Measurements from ENCODE around the gene TSPAN18.

Gene TSPAN18

DNA sequence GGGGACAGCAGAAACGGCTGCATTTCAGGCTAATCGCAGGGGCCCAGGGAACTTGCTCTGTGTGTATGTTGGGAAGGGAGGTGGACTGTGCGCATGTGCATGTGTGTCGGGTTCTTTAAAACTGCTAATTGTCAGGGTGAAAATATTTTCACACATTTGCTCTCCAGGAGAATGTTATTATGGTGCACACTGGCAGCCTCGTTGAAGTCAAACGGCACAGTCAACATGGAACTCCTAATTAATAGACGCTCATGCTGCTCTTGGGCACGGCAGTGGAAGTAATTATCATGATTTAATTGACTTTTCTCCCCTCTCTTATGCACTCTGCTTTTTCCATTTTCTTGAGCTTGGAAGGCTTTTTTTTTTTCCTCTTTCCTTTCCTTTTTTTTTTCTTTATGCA, 92.6 kb downstream of the TSPAN18 start:
- Mint-ChIP-seq H3K27ac (no peak overlapping the region), H3K9me3 (no peaks in the 10 kb centered on the region), H3K4me1 (no peaks in the 10 kb centered on the region), H3K4me3 (no peak overlapping the region), H3K36me3 (peaks cover 12% of the 10 kb centered on the region), H3K27me3 (no peaks in the 10 kb centered on the region)

GRCh38 chr11:44822369-44822768, 95.6 kb downstream of the TSPAN18 start:
- H3K4me1 Mint-ChIP-seq, result no peaks in the 10 kb centered on the region
- no peaks in the 10 kb centered on the region for H3K27me3 Mint-ChIP-seq
- H3K27ac Mint-ChIP-seq, result no peak overlapping the region
- no peak overlapping the region for H3K4me3 Mint-ChIP-seq
- no peaks in the 10 kb centered on the region for H3K9me3 Mint-ChIP-seq
- H3K36me3 Mint-ChIP-seq, result peaks cover 7% of the 10 kb centered on the region

DNA sequence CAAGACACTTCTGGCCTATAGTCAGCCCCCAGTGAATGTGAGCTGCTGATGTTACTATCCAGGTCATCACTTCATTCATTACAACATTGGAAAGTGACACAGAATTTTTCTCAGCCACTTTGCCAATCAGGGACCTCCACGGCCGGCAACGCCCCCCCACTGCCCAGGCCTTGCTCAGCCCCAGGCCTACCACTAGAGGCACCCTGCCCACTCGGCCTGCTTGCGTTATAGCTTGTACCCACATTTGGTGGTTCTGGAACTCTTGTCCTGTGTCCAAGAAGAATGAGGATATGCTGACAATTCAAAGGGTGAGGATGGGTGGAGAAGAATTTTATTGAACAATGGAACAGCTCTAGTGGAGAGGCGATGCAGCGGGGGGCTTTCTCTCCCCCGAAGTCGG, 96.2 kb downstream of the TSPAN18 start:
- no peak overlapping the region for H3K4me3 Mint-ChIP-seq

DNA sequence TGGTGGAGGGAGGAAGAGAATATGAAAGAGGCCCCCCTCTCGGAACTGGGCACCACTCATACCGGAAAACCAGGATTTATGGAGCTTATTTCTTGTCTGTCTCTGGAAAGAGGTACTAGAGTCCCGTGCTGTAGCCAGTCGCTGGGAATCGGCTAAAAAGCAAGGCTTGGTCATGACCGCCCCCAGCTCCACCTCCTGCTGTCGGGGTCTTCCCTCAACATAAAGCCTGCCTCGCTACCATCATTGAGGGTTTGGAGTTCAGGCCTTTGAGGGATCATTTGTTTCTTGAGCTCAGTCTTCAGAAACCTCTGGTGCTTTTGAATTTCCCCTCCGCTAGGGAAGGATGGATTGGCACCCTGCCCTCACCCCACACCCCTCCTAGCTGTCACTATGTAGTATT, 97.1 kb downstream of the TSPAN18 start:
- no peaks in the 10 kb centered on the region for H3K27me3 Mint-ChIP-seq
- peaks cover 7% of the 10 kb centered on the region for H3K36me3 Mint-ChIP-seq
- H3K27ac Mint-ChIP-seq, result no peak overlapping the region
- H3K4me1 Mint-ChIP-seq, result peaks cover 3% of the 10 kb centered on the region
- no peak overlapping the region for H3K4me3 Mint-ChIP-seq
- H3K9me3 Mint-ChIP-seq, result no peaks in the 10 kb centered on the region

More for the DNA sequence above, 96.2 kb downstream of the TSPAN18 start:
- H3K36me3 Mint-ChIP-seq, result peaks cover 7% of the 10 kb centered on the region
- no peaks in the 10 kb centered on the region for H3K4me1 Mint-ChIP-seq
- no peaks in the 10 kb centered on the region for H3K9me3 Mint-ChIP-seq
- H3K27ac Mint-ChIP-seq, result no peak overlapping the region
- H3K27me3 Mint-ChIP-seq, result no peaks in the 10 kb centered on the region

- Mint-ChIP-seq H3K36me3 (peaks cover 7% of the 10 kb centered on the region), H3K4me1 (peaks cover 7% of the 10 kb centered on the region), H3K4me3 (no peak overlapping the region), H3K27ac (no peak overlapping the region), H3K27me3 (no peaks in the 10 kb centered on the region), H3K9me3 (no peaks in the 10 kb centered on the region)
These were observed 97.5 kb downstream of the TSPAN18 start for GRCh38 chr11:44824300-44824704.

DNA sequence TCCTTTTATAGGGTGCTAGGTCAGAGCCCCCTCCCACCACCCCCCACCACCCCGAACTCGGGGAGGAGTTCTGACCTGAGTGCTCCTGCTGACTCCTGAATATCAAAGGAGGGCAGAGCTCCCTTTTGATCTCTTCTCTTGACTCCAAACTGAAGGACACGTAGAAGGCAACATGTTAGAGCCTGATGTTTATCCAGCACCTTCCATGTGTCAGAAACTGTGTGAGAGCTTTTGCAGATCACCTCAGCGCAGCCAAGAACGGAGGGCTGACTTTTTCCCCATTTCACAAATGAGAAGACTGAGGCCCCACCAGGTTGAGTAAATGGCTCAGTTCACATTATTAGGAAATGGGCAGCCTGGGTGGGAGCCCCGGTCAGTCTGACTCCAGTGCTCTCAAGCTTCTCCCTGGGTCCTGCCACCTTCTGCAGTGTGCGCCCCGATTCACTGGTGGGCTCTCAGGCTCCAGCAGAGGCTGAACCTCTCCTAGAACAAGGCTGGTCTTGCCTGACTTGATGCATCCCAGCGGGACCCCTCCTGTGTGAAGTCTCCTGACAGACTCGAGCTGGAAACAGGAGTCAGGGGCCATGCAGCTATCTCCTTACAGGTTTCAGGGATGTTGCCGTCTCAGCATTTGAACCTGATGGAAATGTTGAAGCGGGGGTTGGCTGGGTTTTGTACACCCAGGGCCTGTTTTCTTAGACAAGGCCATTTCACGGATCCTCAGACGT, 98.5 kb downstream of the TSPAN18 start:
- no peaks in the 10 kb centered on the region for H3K9me3 Mint-ChIP-seq
- peaks cover 4% of the 10 kb centered on the region for H3K36me3 Mint-ChIP-seq
- H3K4me1 Mint-ChIP-seq, result peaks cover 10% of the 10 kb centered on the region
- H3K4me3 Mint-ChIP-seq, result no peak overlapping the region
- H3K27ac Mint-ChIP-seq, result no peak overlapping the region
- no peaks in the 10 kb centered on the region for H3K27me3 Mint-ChIP-seq

DNA sequence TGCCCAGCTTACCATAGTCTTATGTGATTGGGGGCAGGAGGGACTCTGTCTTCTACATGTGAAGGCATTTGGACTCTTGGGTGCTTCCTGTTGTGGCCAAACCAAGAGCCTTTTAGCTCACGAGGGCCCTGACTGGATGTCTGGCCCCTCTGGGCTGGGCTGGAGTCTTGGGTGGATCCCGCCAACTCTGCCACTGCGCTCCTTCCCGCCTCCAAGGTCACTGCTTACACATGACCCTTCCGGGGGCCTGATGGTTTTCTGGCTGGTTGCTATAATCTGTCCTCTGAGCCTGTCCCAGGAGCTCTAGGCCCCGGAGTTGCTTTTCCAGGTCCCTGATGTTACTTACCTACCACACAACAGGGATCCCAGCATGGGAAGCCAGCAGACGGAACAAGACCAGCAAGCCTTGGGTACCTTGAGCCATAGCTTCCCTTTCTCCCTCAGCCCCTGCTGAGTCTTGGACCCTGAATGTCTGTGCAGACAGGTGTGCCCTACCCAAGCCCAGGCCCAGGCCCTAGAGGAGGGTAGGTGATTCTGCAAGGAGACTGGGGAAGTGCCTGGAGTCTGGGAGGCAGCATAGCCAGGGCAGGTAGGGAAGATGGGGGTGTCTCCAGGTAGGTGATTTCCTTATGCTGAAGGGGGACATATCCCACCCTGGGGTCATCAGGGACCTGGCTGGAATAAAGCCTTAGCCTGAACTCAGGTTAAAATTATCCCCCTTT, 100.3 kb downstream of the TSPAN18 start:
- Mint-ChIP-seq H3K4me1 (peaks cover 11% of the 10 kb centered on the region), H3K27me3 (no peaks in the 10 kb centered on the region), H3K4me3 (no peak overlapping the region), H3K27ac (no peak overlapping the region), H3K36me3 (peaks cover 2% of the 10 kb centered on the region), H3K9me3 (no peaks in the 10 kb centered on the region)

DNA sequence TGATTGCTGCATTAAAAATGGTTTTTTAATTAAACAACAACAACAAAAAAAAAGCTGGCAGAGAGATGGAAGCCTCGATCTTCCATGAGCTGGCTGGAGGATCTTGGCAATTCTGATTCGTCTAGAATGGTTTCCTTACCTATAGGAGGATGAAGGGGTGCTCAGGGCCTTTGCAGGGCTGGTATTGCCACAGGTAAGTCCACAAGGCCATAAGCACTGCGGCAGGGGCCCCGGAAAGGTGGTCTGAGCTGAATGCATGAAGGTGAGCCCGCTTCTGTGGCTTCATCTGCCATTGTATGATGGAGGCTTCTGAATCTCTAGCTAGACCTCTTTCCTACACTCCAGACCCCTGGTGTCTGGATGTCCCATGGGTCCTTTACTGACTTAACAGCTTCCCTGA, 101.5 kb downstream of the TSPAN18 start:
- Mint-ChIP-seq H3K9me3 (no peaks in the 10 kb centered on the region), H3K36me3 (peaks cover 7% of the 10 kb centered on the region), H3K4me1 (peaks cover 11% of the 10 kb centered on the region), H3K27me3 (no peaks in the 10 kb centered on the region), H3K27ac (no peak overlapping the region), H3K4me3 (no peak overlapping the region)

- peaks cover 11% of the 10 kb centered on the region for H3K4me1 Mint-ChIP-seq
- no peaks in the 10 kb centered on the region for H3K27me3 Mint-ChIP-seq
- no peak overlapping the region for H3K4me3 Mint-ChIP-seq
- no peaks in the 10 kb centered on the region for H3K9me3 Mint-ChIP-seq
- peaks cover 9% of the 10 kb centered on the region for H3K36me3 Mint-ChIP-seq
- no peak overlapping the region for H3K27ac Mint-ChIP-seq
These were observed 103.1 kb downstream of the TSPAN18 start for GRCh38 chr11:44829838-44830237.

GRCh38 chr11:44831605-44832394, 105.0 kb downstream of the TSPAN18 start:
- H3K36me3 Mint-ChIP-seq, result peaks cover 14% of the 10 kb centered on the region
- H3K9me3 Mint-ChIP-seq, result no peaks in the 10 kb centered on the region
- no peak overlapping the region for H3K4me3 Mint-ChIP-seq
- peaks cover 17% of the 10 kb centered on the region for H3K4me1 Mint-ChIP-seq
- H3K27ac Mint-ChIP-seq, result no peak overlapping the region
- H3K27me3 Mint-ChIP-seq, result no peaks in the 10 kb centered on the region

DNA sequence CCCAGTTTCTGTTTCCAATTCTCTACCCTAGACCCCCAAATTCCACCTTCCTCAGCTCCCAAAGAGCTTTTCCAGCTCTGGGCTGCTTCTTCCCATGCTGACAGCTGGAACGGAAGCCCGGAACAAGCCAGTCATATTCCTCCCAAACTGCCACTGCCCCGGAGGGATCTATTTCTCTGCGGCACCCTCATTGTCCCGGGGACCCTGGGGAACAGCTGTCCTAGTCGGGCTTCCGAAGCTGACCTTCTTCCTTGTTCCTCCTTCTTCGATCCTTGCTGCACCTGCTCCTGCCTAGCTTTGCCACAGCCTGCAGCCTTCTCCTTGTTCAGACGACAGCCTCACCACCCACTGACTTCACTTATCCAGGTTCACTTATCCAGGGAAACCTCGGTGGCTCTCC, 105.7 kb downstream of the TSPAN18 start:
- no peaks in the 10 kb centered on the region for H3K27me3 Mint-ChIP-seq
- no peak overlapping the region for H3K4me3 Mint-ChIP-seq
- peaks cover 14% of the 10 kb centered on the region for H3K36me3 Mint-ChIP-seq
- H3K27ac Mint-ChIP-seq, result no peak overlapping the region
- no peaks in the 10 kb centered on the region for H3K9me3 Mint-ChIP-seq
- peaks cover 17% of the 10 kb centered on the region for H3K4me1 Mint-ChIP-seq

- Mint-ChIP-seq H3K36me3 (peaks cover 16% of the 10 kb centered on the region), H3K4me1 (peaks cover 17% of the 10 kb centered on the region), H3K4me3 (no peak overlapping the region), H3K27me3 (no peaks in the 10 kb centered on the region), H3K27ac (no peak overlapping the region), H3K9me3 (no peaks in the 10 kb centered on the region)
These were observed 106.6 kb downstream of the TSPAN18 start for GRCh38 chr11:44833221-44833876.

GRCh38 chr11:44833877-44834452, 107.2 kb downstream of the TSPAN18 start:
- Mint-ChIP-seq H3K36me3 (peaks cover 17% of the 10 kb centered on the region), H3K9me3 (no peaks in the 10 kb centered on the region), H3K27me3 (no peaks in the 10 kb centered on the region), H3K27ac (no peak overlapping the region), H3K4me1 (peaks cover 13% of the 10 kb centered on the region), H3K4me3 (no peak overlapping the region)

DNA sequence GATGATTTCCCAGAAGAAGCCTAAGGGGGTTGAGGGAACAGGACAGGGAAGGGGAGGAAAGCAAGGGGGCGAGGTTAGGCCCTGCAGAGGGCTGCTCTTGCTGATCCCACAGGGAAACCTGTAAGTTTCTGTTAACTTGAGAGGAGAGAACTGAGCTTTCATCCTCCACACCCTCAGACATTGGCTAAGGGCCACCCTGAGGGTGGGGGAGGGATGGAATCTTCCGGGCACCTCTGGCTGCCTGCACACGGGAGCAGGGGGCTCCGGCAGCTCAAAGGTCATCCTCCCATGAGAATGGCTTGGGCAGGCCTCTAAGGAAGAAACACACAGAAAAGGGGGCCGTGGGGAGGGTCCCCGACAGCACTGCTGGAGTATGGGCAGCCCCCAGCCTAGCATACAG, 108.1 kb downstream of the TSPAN18 start:
- Mint-ChIP-seq H3K4me1 (peaks cover 11% of the 10 kb centered on the region), H3K4me3 (no peak overlapping the region), H3K36me3 (peaks cover 15% of the 10 kb centered on the region), H3K27ac (no peak overlapping the region), H3K27me3 (no peaks in the 10 kb centered on the region), H3K9me3 (no peaks in the 10 kb centered on the region)

DNA sequence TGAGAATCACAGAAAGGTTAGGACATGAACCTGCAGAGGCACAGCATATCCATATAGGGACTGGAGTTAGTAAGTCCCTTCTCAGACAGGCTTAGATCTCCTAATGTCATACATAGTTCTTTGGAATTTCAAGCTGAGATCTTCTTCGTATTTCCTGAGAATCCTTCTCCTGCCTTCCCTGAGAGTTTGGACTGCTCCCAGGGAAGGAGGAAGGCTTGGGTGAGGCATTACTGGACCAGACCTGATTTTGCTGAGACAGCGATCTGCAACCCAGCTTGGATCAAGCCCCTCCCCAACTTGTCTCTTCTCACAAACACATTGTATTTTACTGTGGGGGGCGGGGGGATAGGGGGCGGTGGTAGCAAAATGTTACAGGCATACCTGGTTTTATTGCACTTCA, 108.5 kb downstream of the TSPAN18 start:
- Mint-ChIP-seq H3K36me3 (peaks cover 16% of the 10 kb centered on the region), H3K4me1 (peaks cover 7% of the 10 kb centered on the region), H3K9me3 (no peaks in the 10 kb centered on the region), H3K27me3 (no peaks in the 10 kb centered on the region), H3K27ac (no peak overlapping the region), H3K4me3 (no peak overlapping the region)
